Aorta (tissue), 5 donors: Measurements from ENCODE around the gene UMODL1. TPM values are rescaled to one million over a fixed set of nuclear protein-coding genes. Genes with fewer than 3 reads are reported as not detected.

ENCODE experiments used
- ATAC-seq: fragments of 200-7000 bp; cut with Tn5 transposase; one replicate; pipeline ENCODE4 v1.9.1; 2022; ENCODE audit warnings: moderate library complexity; ENCODE audit not compliant: low FRiP score
- DNase-seq, 2 donors: peaks; one replicate each; pipeline ENCODE4 v3.0.0-alpha.2; 2020
- H3K27ac ChIP-seq, 2 donors: one replicate each; pipeline ENCODE4 v1.5.1; 2013; ENCODE audit warnings: low read length in 2 of 2, mild to moderate bottlenecking in 2 of 2, moderate library complexity in 2 of 2, control low read depth in 1 of 2, inconsistent platforms in 1 of 2, low read depth in 1 of 2
- H3K27me3 ChIP-seq, 2 donors: one replicate each; pipeline ENCODE4 v1.6.1; 2013; ENCODE audit warnings: control low read depth in 1 of 2, low read length in 1 of 2, mild to moderate bottlenecking in 1 of 2, moderate library complexity in 1 of 2; ENCODE audit not compliant: insufficient read depth in 2 of 2, control insufficient read depth in 1 of 2
- H3K36me3 ChIP-seq, 2 donors: one replicate each; pipeline ENCODE4 v1.6.1; 2013; ENCODE audit warnings: control low read depth in 1 of 2, low read length in 1 of 2, mild to moderate bottlenecking in 1 of 2; ENCODE audit not compliant: insufficient read depth in 2 of 2, control insufficient read depth in 1 of 2
- H3K4me1 ChIP-seq, 2 donors: one replicate each; pipeline ENCODE4 v1.6.1; 2013; ENCODE audit warnings: low read length in 2 of 2, control low read depth in 1 of 2, mild to moderate bottlenecking in 1 of 2, moderate library complexity in 1 of 2; ENCODE audit not compliant: insufficient read depth in 2 of 2, control insufficient read depth in 1 of 2
- H3K4me3 ChIP-seq, 2 donors: one replicate each; pipeline ENCODE4 v1.5.1; 2013; ENCODE audit warnings: low read length in 2 of 2, control low read depth in 1 of 2, mild to moderate bottlenecking in 1 of 2
- H3K9me3 ChIP-seq: one replicate; pipeline ENCODE4 v1.6.1; 2013; ENCODE audit warnings: mild to moderate bottlenecking, low read length; ENCODE audit not compliant: control insufficient read depth
- WGBS, 2 donors: extraction: QIAGEN DNeasy Blood & Tissue Kit; methylation state at CpG; one replicate each; pipeline ENCODE4 v1.1.7; 2013; 5-methylcytosine and 5-hydroxymethylcytosine counted together
- intact Hi-C, 2 donors: fragments of 100-400 bp; cut with DNase I; formaldehyde crosslinking; loops; one replicate each; pipeline versions ENCODE4 v1.14.2 to v1.15.0; 2022
- polyA plus RNA-seq, 2 donors: library from polyadenylated mRNA; stranded (reverse); fragments of 200-250 nt; gene quantifications; one replicate each; pipeline ENCODE4 v1.2.3, GENCODE V29; 2013
- total RNA-seq, 2 donors: library from RNA; stranded (reverse); fragmentation: NEBNext Ultra II Directional; extraction: Animal tissue kit (Norgen Biotek cat#: 25700); gene quantifications; one replicate each; pipeline ENCODE4 v1.2.1, GENCODE V29; 2021
- donor health status: healthy with polysubstance abuse.
- donor health status: Bipolar disorder and iron deficiency.
- donor health status: DM: no; HTN: no; CAD: no.
- donor health status: DM: no; HTN: no; CAD: no.
- donor health status: DM: yes; HTN: yes; CAD: no.

Gene UMODL1
- total and polyA plus RNA-seq, 4 donors: 0.45 TPM; not detected in 3

DNA sequence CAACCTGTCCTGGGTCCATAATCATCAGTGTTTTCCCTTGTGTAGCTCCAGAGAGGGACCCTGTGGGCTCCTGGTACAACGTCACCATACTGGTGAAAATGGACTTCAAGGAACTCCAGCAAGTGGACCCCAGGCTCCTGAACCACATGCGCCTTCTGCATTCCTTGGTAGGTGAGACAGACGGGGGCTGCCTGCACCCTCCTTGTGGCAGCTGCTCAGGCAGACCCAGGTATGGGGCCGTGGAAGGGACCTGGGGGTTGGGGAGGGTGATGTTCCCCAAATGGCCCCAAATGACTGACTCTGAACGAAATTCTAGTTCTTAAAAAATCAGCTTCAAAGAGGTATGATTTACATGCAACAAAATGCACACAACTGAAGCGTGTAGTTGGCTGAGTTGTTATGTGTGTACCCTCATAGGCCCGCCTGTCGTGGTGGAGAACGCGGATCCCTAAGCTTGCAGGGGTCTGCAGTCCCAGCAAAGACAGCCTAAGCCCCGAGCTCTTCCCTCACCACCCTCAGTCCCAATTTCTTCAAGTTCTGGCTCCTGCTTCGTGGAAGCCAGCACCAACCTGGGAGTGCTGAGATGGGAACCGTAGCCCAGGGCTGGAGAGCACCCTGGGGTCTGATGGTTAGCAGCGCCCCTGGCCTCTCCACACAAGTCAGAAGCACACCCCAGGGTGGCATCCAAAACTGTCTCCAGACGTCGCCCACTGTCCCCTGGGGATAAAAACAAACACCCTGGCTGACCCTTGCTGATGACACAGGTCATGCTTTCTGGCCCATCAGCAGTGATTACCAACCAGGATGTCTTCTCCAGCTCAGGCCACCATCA is 14.3 kb downstream of the UMODL1 start:
- Histone ChIP-seq H3K9me3 (no peaks in the 10 kb centered on the region), H3K36me3 (no peaks in the 10 kb centered on the region), H3K4me1 (no peaks in the 10 kb centered on the region), H3K27ac (no peak overlapping the region), H3K27me3 (no peaks in the 10 kb centered on the region), H3K4me3 (no peak overlapping the region)
- intact Hi-C loops: no loop called here
- ATAC-seq (no peak), DNase-seq (no peak)
- 88 to 90% methylated on average over 16 of the region's 16 CpGs for WGBS, 2 donors

- H3K4me3 ChIP-seq: no peak overlapping the region
- no peaks in the 10 kb centered on the region for H3K9me3 ChIP-seq
- H3K4me1 ChIP-seq: no peaks in the 10 kb centered on the region
- WGBS, 2 donors: 82 to 90% methylated on average over 7 of the region's 7 CpGs
- H3K36me3 ChIP-seq: no peaks in the 10 kb centered on the region
- intact Hi-C loops: no loop called here
- DNase-seq (peak in 1 of 2 donors; percentile 41), ATAC-seq (no peak)
- no peak overlapping the region for H3K27ac ChIP-seq
- no peaks in the 10 kb centered on the region for H3K27me3 ChIP-seq
Measured at GRCh38 chr21:42086969-42087368, 15.9 kb downstream of the UMODL1 start.

DNA sequence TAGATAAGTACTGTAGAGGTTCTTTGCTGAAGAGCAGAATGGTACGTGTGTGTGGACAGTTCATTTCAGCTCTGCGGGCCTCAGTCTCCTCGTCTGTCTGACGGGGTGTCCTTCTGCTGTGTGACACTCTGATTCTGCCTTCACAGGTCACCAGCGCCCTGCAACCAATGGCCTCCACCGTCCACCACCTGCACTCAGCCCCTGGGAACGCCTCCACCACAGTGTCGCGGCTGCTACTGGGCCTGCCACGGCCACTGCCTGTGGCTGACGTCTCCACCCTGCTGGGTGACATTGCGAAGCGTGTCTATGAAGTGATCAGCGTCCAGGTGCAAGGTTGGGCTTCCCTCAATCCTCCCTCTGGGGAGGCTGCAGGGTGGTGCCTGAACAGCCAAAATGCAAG is 17.0 kb downstream of the UMODL1 start:
- Histone ChIP-seq H3K9me3 (no peaks in the 10 kb centered on the region), H3K4me3 (no peak overlapping the region), H3K27me3 (no peaks in the 10 kb centered on the region), H3K36me3 (no peaks in the 10 kb centered on the region), H3K27ac (no peak overlapping the region), H3K4me1 (no peaks in the 10 kb centered on the region)
- intact Hi-C loops: no loop called here
- 96% methylated on average over 14 of the region's 14 CpGs for WGBS, 2 donors
- ATAC-seq (no peak), DNase-seq (no peak)

DNA sequence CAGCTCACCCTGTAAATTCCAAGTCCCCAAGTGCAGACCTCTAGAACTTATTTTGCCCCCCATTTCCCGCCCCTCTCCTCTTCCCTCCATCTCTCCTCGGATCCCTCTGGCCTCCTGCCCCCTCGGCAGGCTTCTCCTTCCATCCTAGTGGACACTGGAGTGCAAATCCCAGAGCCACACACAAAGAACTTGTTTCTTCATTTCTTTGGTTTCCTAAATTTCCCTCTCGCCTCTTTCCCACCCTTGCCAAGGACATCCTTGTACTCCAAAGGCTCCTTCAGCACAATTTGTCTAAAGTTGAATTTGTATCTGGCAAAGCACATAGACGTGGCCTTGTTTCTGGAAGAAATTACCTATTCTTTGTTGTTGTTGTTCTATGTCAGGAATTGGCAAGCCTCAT is 17.5 kb downstream of the UMODL1 start:
- Histone ChIP-seq H3K9me3 (no peaks in the 10 kb centered on the region), H3K4me1 (peaks cover 0 to 5% of the 10 kb centered on the region in 2 donors), H3K27me3 (no peaks in the 10 kb centered on the region), H3K36me3 (no peaks in the 10 kb centered on the region), H3K4me3 (no peak overlapping the region), H3K27ac (no peak overlapping the region)
- ATAC-seq (no peak), DNase-seq (no peak)
- WGBS, 2 donors: 63 to 70% methylated on average over 5 of the region's 5 CpGs
- intact Hi-C loops: no loop called here

DNA sequence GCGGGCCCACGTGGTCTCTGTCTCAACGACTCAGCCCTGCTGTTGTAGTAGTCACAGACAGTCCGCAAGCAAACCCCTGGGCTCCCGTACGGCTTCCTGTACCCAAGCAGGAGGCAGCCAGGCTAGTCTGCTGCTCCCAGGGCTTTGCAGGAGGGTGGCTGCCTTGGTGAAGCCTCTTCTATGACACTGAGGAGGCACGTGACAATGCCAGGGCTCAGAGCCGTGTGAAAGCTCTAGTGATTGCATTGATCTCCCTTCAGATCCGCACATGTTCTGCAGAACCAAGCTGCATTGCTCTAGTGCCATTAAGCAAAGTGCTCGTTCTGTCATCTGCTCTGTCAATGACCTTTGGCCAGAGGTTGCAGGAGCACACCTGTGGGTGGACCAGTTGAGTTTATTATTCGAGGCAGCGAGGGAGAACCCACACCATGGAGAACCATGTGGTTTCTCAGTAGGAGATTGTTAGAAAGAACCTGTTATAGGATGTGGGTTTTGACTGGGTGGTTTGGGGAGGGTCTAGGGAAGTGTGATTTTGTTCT is 18.0 kb downstream of the UMODL1 start:
- ATAC-seq (no peak), DNase-seq (no peak)
- no peak overlapping the region for H3K4me3 ChIP-seq
- H3K9me3 ChIP-seq: no peaks in the 10 kb centered on the region
- peaks cover 0 to 5% of the 10 kb centered on the region in 2 donors for H3K4me1 ChIP-seq
- WGBS, 2 donors: 58 to 69% methylated on average over 12 of the region's 12 CpGs
- H3K27ac ChIP-seq: no peak overlapping the region
- no peaks in the 10 kb centered on the region for H3K36me3 ChIP-seq
- no peaks in the 10 kb centered on the region for H3K27me3 ChIP-seq
- intact Hi-C loops: no loop called here

GRCh38 chr21:42089665-42090310 is 18.7 kb downstream of the UMODL1 start:
- H3K4me3 ChIP-seq: no peak overlapping the region
- WGBS, 2 donors: 94 to 96% methylated on average over 21 of the region's 21 CpGs
- DNase-seq (peak in 1 of 2 donors; percentile 69), ATAC-seq (no peak)
- no peaks in the 10 kb centered on the region for H3K36me3 ChIP-seq
- H3K27ac ChIP-seq: no peak overlapping the region
- H3K4me1 ChIP-seq: peaks cover 0 to 5% of the 10 kb centered on the region in 2 donors
- H3K9me3 ChIP-seq: no peaks in the 10 kb centered on the region
- H3K27me3 ChIP-seq: no peaks in the 10 kb centered on the region
- intact Hi-C loops: loop anchor here (2.0 to 10.0 kb wide), 3 partner anchors 31 to 475 kb away; partner anchors contain the start of gene ZBTB21 (in 1 of the 2)

GRCh38 chr21:42091899-42092508 is 20.9 kb downstream of the UMODL1 start:
- ATAC-seq: no peak
- WGBS, 2 donors: 89 to 90% methylated on average over 14 of the region's 14 CpGs
- DNase-seq: peak; percentile 40 to 60
- Histone ChIP-seq H3K9me3 (no peaks in the 10 kb centered on the region), H3K27me3 (no peaks in the 10 kb centered on the region), H3K36me3 (no peaks in the 10 kb centered on the region), H3K4me3 (no peak overlapping the region), H3K4me1 (peaks cover 5% of the 10 kb centered on the region in 2 donors), H3K27ac (no peak overlapping the region)
- intact Hi-C loops: loop anchor here (2.0 to 10.0 kb wide), 3 partner anchors 33 to 477 kb away; partner anchors contain the start of gene ZBTB21 (in 1 of the 2)

- no peak overlapping the region for H3K4me3 ChIP-seq
- no peaks in the 10 kb centered on the region for H3K9me3 ChIP-seq
- H3K36me3 ChIP-seq: no peaks in the 10 kb centered on the region
- intact Hi-C loops: loop anchor here (5.0 to 10.0 kb wide), 2 partner anchors 80 to 478 kb away; partner anchors contain the start of gene ZBTB21 (in 1 of the 2)
- DNase-seq: no peak
- ATAC-seq: no peak
- peaks cover 5 to 8% of the 10 kb centered on the region in 2 donors for H3K4me1 ChIP-seq
- 91 to 93% methylated on average over 8 of the region's 8 CpGs for WGBS, 2 donors
- H3K27me3 ChIP-seq: no peaks in the 10 kb centered on the region
- H3K27ac ChIP-seq: peak overlapping the region in 1 of 2 donors; percentile 37
Measured at GRCh38 chr21:42092771-42093170, 21.7 kb downstream of the UMODL1 start.
